Thyroid gland (tissue), 4 donors: ENCODE measurements around the gene RGS16.

Experiments
- POLR2A ChIP-seq, 2 donors: fragments of 450-650 bp; IDR thresholded peaks; one replicate each; pipeline ENCODE4 v1.6.1; 2017; ENCODE audit warnings: antibody characterized with exemption in 2 of 2, mild to moderate bottlenecking in 2 of 2, moderate library complexity in 1 of 2
- TF ChIP-seq, protein P1 (sequence below), 6 experiments: fragments of 200-600 bp in 3 of 6; fragments of 450-650 bp in 3 of 6; sonication (generic) in 3 of 6; IDR thresholded peaks; one replicate each; pipeline ENCODE4 v1.5.1; 2016 to 2019; ENCODE audit warnings: antibody characterized with exemption in 6 of 6, mild to moderate bottlenecking in 2 of 6, inconsistent platforms in 1 of 6, moderate library complexity in 1 of 6

DNA sequence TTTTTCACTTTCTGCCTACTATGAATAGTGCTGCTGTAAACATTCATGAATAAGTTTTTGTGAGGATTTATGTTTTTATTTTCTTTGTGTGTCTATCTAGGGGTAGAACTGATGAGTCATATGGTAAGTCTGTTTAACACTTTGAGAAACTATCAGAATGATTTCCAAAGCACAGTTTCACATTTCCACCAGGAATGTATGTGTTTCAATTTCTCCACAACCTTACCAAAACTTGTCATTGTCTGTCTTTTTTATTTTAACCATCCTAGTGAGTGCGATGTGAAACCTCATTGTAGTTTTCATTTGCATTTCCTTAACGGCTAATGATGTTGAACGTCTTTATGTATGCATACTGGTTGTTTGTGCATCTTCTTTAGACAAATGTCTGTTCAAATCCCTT is 38.7 kb downstream of the RGS16 start:
- TF ChIP-seq, protein P1, sequence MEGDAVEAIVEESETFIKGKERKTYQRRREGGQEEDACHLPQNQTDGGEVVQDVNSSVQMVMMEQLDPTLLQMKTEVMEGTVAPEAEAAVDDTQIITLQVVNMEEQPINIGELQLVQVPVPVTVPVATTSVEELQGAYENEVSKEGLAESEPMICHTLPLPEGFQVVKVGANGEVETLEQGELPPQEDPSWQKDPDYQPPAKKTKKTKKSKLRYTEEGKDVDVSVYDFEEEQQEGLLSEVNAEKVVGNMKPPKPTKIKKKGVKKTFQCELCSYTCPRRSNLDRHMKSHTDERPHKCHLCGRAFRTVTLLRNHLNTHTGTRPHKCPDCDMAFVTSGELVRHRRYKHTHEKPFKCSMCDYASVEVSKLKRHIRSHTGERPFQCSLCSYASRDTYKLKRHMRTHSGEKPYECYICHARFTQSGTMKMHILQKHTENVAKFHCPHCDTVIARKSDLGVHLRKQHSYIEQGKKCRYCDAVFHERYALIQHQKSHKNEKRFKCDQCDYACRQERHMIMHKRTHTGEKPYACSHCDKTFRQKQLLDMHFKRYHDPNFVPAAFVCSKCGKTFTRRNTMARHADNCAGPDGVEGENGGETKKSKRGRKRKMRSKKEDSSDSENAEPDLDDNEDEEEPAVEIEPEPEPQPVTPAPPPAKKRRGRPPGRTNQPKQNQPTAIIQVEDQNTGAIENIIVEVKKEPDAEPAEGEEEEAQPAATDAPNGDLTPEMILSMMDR (IDR thresholded peaks at IDR 0.05) = no peak
- TF ChIP-seq POLR2A (IDR thresholded peaks at IDR 0.05) = no peak
